Activated CD4-positive, alpha-beta memory T cell treated with anti-CD3 and anti-CD28 coated beads for 36 hours (primary cell): ENCODE results near the gene TNIP2. TPM values are rescaled to one million over a fixed set of nuclear protein-coding genes. Genes with fewer than 3 reads are reported as not detected.

Source experiments
- CTCF ChIA-PET: fragments of 350-600 bp; sonication (Branson Sonifier 250); formaldehyde crosslinking; loops from one replicate; lab custom pipeline; 2021; ENCODE audit warnings: antibody characterized with exemption, inconsistent platforms; lab: Charles Lee
- POLR2A ChIA-PET: fragments of 350-600 bp; sonication (Branson Sonifier 250); formaldehyde crosslinking; loops from one replicate; lab custom pipeline; 2021; ENCODE audit warnings: antibody characterized with exemption; lab: Charles Lee
- DNase-seq: peaks from one replicate; pipeline ENCODE4 v3.0.0-alpha.2; 2020
- H3K27ac Mint-ChIP-seq: one replicate; pipeline ENCODE4 v1.8.0; 2021; ENCODE audit warnings: mixed read lengths
- H3K27me3 Mint-ChIP-seq: one replicate; pipeline ENCODE4 v1.8.0; 2021; ENCODE audit warnings: mixed read lengths
- H3K36me3 Mint-ChIP-seq: one replicate; pipeline ENCODE4 v1.8.0; 2021; ENCODE audit warnings: mixed read lengths
- H3K4me1 Mint-ChIP-seq: one replicate; pipeline ENCODE4 v1.8.0; 2021; ENCODE audit warnings: low read depth, mixed read lengths
- H3K4me3 Mint-ChIP-seq: one replicate; pipeline ENCODE4 v1.8.0; 2021; ENCODE audit warnings: mild to moderate bottlenecking, mixed read lengths
- H3K9me3 Mint-ChIP-seq: one replicate; pipeline ENCODE4 v1.8.0; 2021; ENCODE audit warnings: mixed read lengths
- intact Hi-C: fragments of 100-400 bp; cut with micrococcal nuclease; formaldehyde crosslinking; loops from one replicate; pipeline ENCODE4 v1.15.1; 2023
- total RNA-seq, 2 experiments: library from RNA; stranded (reverse); gene quantifications; one replicate each; pipeline ENCODE4 v1.2.3, GENCODE V29; 2021

TNIP2 gene
- total RNA-seq, 2 experiments from 2014 or later: 74.2 to 77.5 TPM

DNA sequence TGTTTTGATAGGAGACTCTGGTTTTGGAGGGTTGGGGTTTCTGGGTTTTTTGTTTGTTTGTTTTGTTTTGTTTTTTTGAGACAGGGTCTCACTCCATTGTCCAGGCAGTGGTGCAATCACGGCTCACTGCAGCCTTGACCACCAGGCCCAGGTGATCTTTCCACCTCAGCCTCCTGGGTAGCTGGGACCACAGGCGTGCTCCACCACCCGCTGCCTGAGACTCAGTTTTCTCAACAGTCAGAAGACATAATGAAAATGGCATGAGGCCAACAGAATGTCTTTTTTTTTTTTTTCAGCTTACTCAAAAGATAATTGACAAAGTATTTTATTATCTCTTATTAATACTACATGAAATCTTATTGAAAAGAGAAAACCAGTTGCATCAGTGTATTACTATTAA is 32.4 kb downstream of the TNIP2 start:
- intact Hi-C loops: no loop called here
- ChIA-PET CTCF (interaction anchor here (0.7 to 1.0 kb wide), 2 partner anchors 32 to 234 kb away, joined by 3 to 4 read pairs; no protein-coding TSS in a partner anchor), POLR2A (interaction anchor here (0.8 to 0.9 kb wide), 2 partner anchors 11 to 19 kb away, joined by 3 read pairs; no protein-coding TSS in a partner anchor)
- Mint-ChIP-seq H3K27me3 (no peaks in the 10 kb centered on the region), H3K4me3 (no peak overlapping the region), H3K36me3 (peaks cover 14% of the 10 kb centered on the region), H3K27ac (no peak overlapping the region), H3K4me1 (peaks cover 13% of the 10 kb centered on the region), H3K9me3 (no peaks in the 10 kb centered on the region)
- DNase-seq: no peak

DNA sequence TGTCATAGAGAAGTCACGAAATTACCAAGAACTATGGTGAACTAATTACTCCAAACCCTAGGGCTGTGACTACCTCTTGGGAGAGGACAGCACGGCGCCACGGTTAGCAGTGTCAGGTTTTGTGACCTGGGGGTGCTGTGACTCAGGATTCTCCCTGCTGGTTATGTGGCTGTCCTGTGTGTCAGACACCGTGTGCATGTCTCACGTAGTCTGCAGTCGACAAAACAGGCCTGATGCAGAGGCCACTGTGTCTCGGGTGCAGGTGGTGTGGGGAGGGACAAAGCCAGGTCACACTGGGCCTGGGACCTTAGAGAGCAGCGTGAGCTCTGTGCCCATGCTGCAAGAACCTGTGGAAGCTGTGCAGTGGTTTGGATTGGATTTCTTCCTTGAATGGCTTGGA is 34.1 kb downstream of the TNIP2 start:
- Mint-ChIP-seq H3K4me1 (peaks cover 13% of the 10 kb centered on the region), H3K27ac (peak overlapping the region; percentile 29), H3K27me3 (no peaks in the 10 kb centered on the region), H3K36me3 (peaks cover 18% of the 10 kb centered on the region), H3K9me3 (no peaks in the 10 kb centered on the region), H3K4me3 (no peak overlapping the region)
- POLR2A ChIA-PET: no interaction called here
- intact Hi-C loops: no loop called here
- CTCF ChIA-PET: no interaction called here
- DNase-seq: no peak

- Mint-ChIP-seq H3K27ac (no peak overlapping the region), H3K36me3 (peaks cover 18% of the 10 kb centered on the region), H3K9me3 (no peaks in the 10 kb centered on the region), H3K4me3 (no peak overlapping the region), H3K4me1 (peaks cover 13% of the 10 kb centered on the region), H3K27me3 (no peaks in the 10 kb centered on the region)
- DNase-seq: no peak
- intact Hi-C loops: no loop called here
- ChIA-PET POLR2A (no interaction called here), CTCF (no interaction called here)
Observed at GRCh38 chr4:2721586-2721985, 34.5 kb downstream of the TNIP2 start.

DNA sequence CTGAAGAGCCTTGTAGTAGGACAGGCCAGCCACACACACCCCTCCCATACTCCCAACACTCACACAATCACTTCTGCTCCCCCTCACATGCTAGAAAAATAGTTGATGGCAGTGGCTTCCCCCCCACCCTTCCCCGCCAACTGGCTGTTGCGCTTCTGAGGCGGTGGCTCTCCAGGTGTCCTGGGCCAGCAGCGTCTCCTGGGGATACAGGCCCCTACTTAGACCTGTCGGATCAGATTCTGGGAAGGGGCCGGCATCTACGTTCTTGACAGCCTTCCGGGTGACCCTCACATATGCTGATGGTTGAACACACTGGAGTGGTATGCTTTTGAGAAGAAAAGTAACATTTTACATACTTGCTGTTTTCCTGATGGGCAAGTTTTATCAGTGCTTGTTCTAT is 39.9 kb downstream of the TNIP2 start:
- Mint-ChIP-seq H3K9me3 (no peaks in the 10 kb centered on the region), H3K4me3 (no peak overlapping the region), H3K4me1 (peaks cover 26% of the 10 kb centered on the region), H3K27ac (no peak overlapping the region), H3K27me3 (no peaks in the 10 kb centered on the region), H3K36me3 (peaks cover 32% of the 10 kb centered on the region)
- intact Hi-C loops: no loop called here
- POLR2A ChIA-PET: interaction anchor here (0.6 kb wide), 1 partner anchor 451 kb away, joined by 4 read pairs; no protein-coding TSS in a partner anchor
- DNase-seq: no peak
- CTCF ChIA-PET: no interaction called here

DNA sequence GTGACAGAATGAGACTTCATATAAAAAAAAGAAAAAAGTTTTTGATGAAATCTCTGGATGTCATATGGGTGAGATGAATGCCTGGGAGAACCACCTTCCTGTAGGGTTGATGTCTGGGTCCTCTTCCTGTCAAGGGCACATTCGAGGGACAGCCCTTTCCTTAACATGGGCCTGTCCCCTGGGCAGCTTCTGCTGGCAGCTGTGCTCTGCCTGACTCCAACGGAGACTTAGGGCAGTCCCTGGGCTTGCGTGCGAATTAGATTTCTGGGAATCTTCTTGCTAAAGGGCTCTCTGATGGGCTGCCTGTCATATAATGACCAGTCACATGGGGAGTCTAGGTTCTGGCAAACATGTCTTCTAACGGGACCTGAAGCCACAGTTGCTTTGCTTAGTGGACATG is 40.7 kb downstream of the TNIP2 start:
- no peak overlapping the region for H3K27ac Mint-ChIP-seq

DNA sequence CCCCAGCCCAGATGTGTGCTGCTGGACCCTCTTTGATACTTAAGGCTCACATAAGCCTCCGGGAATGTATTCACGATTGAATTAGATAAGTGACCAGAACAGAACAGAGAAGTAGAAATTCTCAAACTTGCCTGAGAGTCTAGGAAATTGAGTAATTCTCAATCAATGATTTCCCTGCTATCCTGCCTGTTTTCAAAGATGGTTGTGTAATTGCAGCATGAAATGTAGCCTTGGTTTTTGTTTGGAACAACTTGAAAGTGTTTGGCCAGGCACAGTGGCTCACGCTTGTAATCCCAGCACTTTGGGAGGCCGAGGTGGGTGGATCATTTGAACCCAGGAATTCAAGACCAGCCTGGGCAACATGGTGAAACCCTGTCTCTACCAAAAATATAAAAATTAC is 41.2 kb downstream of the TNIP2 start:
- ChIA-PET POLR2A (no interaction called here), CTCF (no interaction called here)
- Mint-ChIP-seq H3K9me3 (no peaks in the 10 kb centered on the region), H3K27me3 (no peaks in the 10 kb centered on the region), H3K4me3 (no peak overlapping the region), H3K36me3 (peaks cover 25% of the 10 kb centered on the region), H3K4me1 (peaks cover 26% of the 10 kb centered on the region), H3K27ac (peak overlapping the region; percentile 82)
- no peak for DNase-seq
- intact Hi-C loops: loop anchor here (1.0 kb wide), 1 partner anchor 31 kb away; no protein-coding TSS in a partner anchor

More for the DNA sequence above, 40.7 kb downstream of the TNIP2 start:
- Mint-ChIP-seq H3K9me3 (no peaks in the 10 kb centered on the region), H3K4me3 (no peak overlapping the region), H3K27me3 (no peaks in the 10 kb centered on the region), H3K4me1 (peaks cover 26% of the 10 kb centered on the region), H3K36me3 (peaks cover 28% of the 10 kb centered on the region)
- ChIA-PET CTCF (no interaction called here), POLR2A (no interaction called here)
- intact Hi-C loops: no loop called here
- no peak for DNase-seq

DNA sequence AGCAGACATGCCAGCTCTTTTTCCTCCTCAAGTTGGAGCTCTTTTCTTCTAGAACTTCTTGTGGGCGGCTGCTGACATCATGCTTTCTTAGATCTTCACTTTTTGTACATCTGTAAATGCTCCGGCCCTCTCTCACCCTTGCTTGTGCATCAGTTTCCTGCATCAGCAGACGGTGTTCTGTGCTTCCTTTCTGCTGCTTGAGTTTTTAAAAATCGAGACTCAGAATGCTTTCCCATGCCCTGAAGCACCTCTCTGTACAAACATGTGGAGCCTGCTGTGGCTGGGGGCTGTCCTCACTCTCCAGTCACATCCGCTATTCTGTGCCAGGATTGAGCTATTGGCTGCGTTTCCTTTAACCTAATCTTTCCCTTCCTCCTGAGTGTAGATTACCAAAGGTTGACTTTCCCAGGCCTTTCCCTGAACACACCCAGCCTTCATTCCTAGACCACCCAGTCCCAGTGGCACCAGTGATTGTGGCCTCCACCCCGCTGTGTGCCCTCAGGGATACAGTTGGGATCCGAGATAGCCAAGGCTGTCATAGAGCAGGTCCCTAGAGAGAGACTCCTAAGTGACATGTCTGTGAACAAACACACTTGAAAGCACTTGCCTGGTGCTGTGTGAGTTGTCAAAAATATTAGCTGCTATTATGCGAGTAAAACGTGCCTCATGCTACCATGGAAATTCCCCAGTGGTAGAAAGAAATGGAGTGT is 41.9 kb downstream of the TNIP2 start:
- ChIA-PET POLR2A (interaction anchor here (1.0 to 1.2 kb wide), 2 partner anchors 33 to 178 kb away, joined by 3 to 5 read pairs; no protein-coding TSS in a partner anchor), CTCF (interaction anchor here (1.1 to 1.6 kb wide), 4 partner anchors 32 to 246 kb away, joined by 3 to 6 read pairs (median 4); no protein-coding TSS in a partner anchor)
- no peaks in the 10 kb centered on the region for H3K9me3 Mint-ChIP-seq
- H3K27me3 Mint-ChIP-seq: no peaks in the 10 kb centered on the region
- H3K36me3 Mint-ChIP-seq: peaks cover 23% of the 10 kb centered on the region
- intact Hi-C loops: loop anchor here (1.0 kb wide), 1 partner anchor 32 kb away; no protein-coding TSS in a partner anchor
- H3K27ac Mint-ChIP-seq: peak overlapping the region; percentile 82
- DNase-seq: peak; percentile 69
- H3K4me3 Mint-ChIP-seq: peak overlapping the region; percentile 27
- H3K4me1 Mint-ChIP-seq: peaks cover 26% of the 10 kb centered on the region

DNA sequence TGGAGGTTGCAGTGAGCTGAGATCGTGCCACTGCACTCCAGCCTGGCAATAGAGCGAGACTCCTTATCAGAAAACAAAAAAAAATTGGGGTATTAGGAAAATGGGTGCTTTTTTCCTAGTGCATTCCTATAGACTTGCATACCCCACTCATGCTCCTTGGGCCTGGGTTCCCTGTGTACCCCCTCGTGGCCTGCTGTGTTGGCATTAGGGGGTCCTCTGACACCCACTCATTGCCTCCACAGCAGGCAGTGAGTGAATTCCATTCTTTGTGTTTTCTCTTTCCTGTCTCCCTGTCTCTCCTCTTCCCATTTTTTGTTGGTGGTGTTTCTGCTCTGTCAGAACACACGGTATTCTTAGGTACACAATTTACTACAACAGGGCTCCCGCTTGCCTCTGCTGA is 42.8 kb downstream of the TNIP2 start:
- intact Hi-C loops: no loop called here
- ChIA-PET POLR2A (interaction anchor here (1.0 to 1.2 kb wide), 2 partner anchors 33 to 178 kb away, joined by 3 to 5 read pairs; no protein-coding TSS in a partner anchor), CTCF (interaction anchor here (1.1 to 1.6 kb wide), 3 partner anchors 33 to 50 kb away, joined by 3 to 6 read pairs (median 5); no protein-coding TSS in a partner anchor)
- H3K36me3 Mint-ChIP-seq: peaks cover 24% of the 10 kb centered on the region
- DNase-seq: no peak
- H3K4me1 Mint-ChIP-seq: peaks cover 26% of the 10 kb centered on the region
- no peaks in the 10 kb centered on the region for H3K9me3 Mint-ChIP-seq
- peak overlapping the region; percentile 82 for H3K27ac Mint-ChIP-seq
- no peak overlapping the region for H3K4me3 Mint-ChIP-seq
- no peaks in the 10 kb centered on the region for H3K27me3 Mint-ChIP-seq

DNA sequence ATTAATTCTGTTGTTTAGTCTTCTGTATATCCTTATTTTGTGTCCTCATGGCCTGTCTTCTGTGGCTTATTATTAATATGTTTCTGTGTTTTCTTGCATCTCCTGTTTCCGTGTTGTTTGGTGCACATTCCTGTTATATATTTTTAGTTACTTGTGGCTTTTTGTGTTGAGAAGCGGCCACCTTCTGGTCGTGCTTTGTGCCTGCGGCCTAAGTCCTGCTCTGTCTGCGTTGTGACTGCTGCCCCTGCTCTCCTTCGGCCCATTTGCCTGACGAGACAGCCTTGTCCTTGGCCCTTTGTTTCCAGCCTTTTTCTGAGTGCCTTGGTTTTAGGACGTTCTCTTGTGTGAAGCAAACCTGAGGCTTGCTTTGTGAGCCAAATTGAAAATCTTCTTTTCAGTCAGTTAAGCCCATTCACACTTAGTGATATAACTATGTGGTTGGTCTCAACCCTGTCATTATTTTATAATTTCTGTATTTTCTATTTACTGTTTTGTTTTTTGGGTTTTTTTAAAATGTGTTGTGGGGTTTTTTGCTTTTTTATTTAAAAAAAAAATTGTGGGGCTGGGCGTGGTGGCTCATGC is 43.8 kb downstream of the TNIP2 start:
- no peak overlapping the region for H3K4me3 Mint-ChIP-seq
- H3K36me3 Mint-ChIP-seq: peaks cover 23% of the 10 kb centered on the region
- no peaks in the 10 kb centered on the region for H3K9me3 Mint-ChIP-seq
- no peak for DNase-seq
- H3K27me3 Mint-ChIP-seq: no peaks in the 10 kb centered on the region
- intact Hi-C loops: no loop called here
- H3K27ac Mint-ChIP-seq: no peak overlapping the region
- POLR2A ChIA-PET: interaction anchor here (0.7 kb wide), 1 partner anchor 44 kb away, joined by 3 read pairs; the partner anchor contains the start of gene TNIP2
- CTCF ChIA-PET: no interaction called here
- peaks cover 26% of the 10 kb centered on the region for H3K4me1 Mint-ChIP-seq

GRCh38 chr4:2702770-2703169 is 53.4 kb downstream of the TNIP2 start:
- peaks cover 43% of the 10 kb centered on the region for H3K36me3 Mint-ChIP-seq
- POLR2A ChIA-PET: no interaction called here
- H3K4me3 Mint-ChIP-seq: no peak overlapping the region
- H3K9me3 Mint-ChIP-seq: no peaks in the 10 kb centered on the region
- intact Hi-C loops: no loop called here
- H3K4me1 Mint-ChIP-seq: peaks cover 6% of the 10 kb centered on the region
- H3K27ac Mint-ChIP-seq: no peak overlapping the region
- CTCF ChIA-PET: no interaction called here
- no peaks in the 10 kb centered on the region for H3K27me3 Mint-ChIP-seq
- DNase-seq: no peak

DNA sequence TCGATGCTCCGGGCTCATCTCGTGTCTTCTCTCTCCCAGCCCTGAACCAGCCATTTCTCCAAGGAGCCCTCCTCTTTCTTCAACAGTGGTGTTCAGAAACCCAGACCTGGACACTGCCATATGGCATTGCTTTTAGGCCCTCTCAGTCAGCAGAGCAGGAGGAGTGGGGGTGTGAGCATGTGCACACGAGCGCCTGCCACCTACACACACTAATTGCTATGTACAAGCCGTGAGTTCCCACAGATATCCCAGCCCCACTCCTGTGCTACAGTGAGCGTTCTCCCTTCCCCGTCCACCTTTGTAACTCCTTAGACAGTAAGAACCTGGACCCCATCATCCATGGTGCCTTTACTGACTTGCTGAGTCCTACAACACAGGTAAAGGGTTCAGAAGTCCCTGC is 53.8 kb downstream of the TNIP2 start:
- Mint-ChIP-seq H3K27me3 (no peaks in the 10 kb centered on the region), H3K4me1 (peaks cover 6% of the 10 kb centered on the region), H3K4me3 (no peak overlapping the region), H3K9me3 (no peaks in the 10 kb centered on the region), H3K27ac (no peak overlapping the region), H3K36me3 (peaks cover 43% of the 10 kb centered on the region)
- no peak for DNase-seq
- intact Hi-C loops: no loop called here
- ChIA-PET CTCF (no interaction called here), POLR2A (no interaction called here)

- peaks cover 54% of the 10 kb centered on the region for H3K36me3 Mint-ChIP-seq
- intact Hi-C loops: no loop called here
Observed at GRCh38 chr4:2700031-2700430, 56.1 kb downstream of the TNIP2 start.

More at GRCh38 chr4:2700031-2700430, 56.1 kb downstream of the TNIP2 start:
- no peaks in the 10 kb centered on the region for H3K27me3 Mint-ChIP-seq
- peaks cover 6% of the 10 kb centered on the region for H3K4me1 Mint-ChIP-seq
- no peak overlapping the region for H3K27ac Mint-ChIP-seq
- no peak overlapping the region for H3K4me3 Mint-ChIP-seq
- ChIA-PET CTCF (no interaction called here), POLR2A (no interaction called here)
- no peaks in the 10 kb centered on the region for H3K9me3 Mint-ChIP-seq
- DNase-seq: no peak
